ENCODE results near the gene SIGMAR1.
A peak's percentile ranks its signal among the peaks of the same experiment; 100 is the strongest.

The SIGMAR1 gene

DNA sequence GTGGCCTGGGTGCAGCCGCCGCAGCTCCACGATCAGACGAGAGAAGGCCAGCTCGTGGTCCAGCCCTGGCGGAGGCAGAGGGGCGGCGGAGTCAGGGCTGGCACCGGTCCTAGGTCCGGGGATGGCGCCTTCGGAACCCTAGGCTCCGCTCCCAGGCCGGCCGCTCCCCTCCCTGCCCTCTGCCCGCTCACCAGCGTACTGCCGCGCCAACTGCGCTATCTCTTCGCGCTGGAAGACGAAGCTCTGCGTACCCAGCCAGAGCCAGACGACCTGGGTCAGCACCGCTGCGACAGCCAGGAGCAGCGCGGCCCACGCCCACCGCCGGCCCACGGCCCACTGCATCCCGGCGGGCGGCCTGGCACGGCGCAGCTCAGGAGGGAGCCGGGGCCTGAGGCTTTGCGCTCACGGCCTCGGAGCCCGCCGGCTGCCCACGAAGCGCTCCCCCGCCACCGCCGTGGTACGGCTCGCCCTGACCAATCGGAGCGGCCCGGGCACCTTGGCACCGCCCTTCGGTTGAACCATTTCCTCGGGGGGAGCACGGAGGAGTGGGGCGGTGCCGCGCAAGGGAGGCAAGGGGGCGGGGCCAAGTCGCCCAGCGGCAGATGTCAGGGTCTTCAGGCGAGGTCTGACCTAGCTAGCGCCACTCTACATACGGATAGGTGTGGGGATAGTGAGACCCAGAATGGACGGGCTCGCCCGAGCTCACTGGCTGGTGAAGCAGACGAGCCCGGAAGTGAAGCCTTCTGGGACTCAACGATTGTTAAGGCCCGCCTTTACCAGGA is at the start of gene SIGMAR1:
TSS of gene SIGMAR1 (minus strand) at position 432 of the 782 bp plus-strand sequence. CDS start at position 342, 90 bp downstream.
- TF ChIP-seq RAD21 (IDR thresholded peaks at IDR 0.05; ENCODE audit: low read depth) (no peak), REST (IDR thresholded peaks at IDR 0.05; ENCODE audit: low read depth) (no peak), TAF1 (IDR thresholded peaks at IDR 0.05; ENCODE audit: low read depth) (peak; percentile 57), TCF12 (IDR thresholded peaks at IDR 0.05; ENCODE audit: low read depth) (no peak; the same call in 1 of the 2 replicates), EP300 (IDR thresholded peaks at IDR 0.05; ENCODE audit: borderline replicate concordance) (peak; percentile 36; the same call in 1 of the 2 replicates), TEAD4 (IDR thresholded peaks at IDR 0.05) (0 out of 2 replicates have a peak, but pooled peaks have one; percentile 3), CEBPB (IDR thresholded peaks at IDR 0.05) (no peak), CREB1 (IDR thresholded peaks at IDR 0.05; ENCODE audit: low read depth) (no peak), NFIC (IDR thresholded peaks at IDR 0.05) (peak; percentile 48), EGR1 (IDR thresholded peaks at IDR 0.05) (no peak; the same call in 1 of the 2 replicates), YY1 (IDR thresholded peaks at IDR 0.05; ENCODE audit: low read depth) (no peak; the same call in 1 of the 2 replicates), FOXM1 (IDR thresholded peaks at IDR 0.05; ENCODE audit: borderline replicate concordance, low read depth) (no peak), USF1 (IDR thresholded peaks at IDR 0.05) (no peak; the same call in 1 of the 2 replicates), ZBTB7A (IDR thresholded peaks at IDR 0.05; ENCODE audit: low read depth) (no peak)
- TF ChIP-seq, protein P1, sequence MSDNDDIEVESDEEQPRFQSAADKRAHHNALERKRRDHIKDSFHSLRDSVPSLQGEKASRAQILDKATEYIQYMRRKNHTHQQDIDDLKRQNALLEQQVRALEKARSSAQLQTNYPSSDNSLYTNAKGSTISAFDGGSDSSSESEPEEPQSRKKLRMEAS (IDR thresholded peaks at IDR 0.05): peak; percentile 98; the same call in 1 of the 2 replicates

DNA sequence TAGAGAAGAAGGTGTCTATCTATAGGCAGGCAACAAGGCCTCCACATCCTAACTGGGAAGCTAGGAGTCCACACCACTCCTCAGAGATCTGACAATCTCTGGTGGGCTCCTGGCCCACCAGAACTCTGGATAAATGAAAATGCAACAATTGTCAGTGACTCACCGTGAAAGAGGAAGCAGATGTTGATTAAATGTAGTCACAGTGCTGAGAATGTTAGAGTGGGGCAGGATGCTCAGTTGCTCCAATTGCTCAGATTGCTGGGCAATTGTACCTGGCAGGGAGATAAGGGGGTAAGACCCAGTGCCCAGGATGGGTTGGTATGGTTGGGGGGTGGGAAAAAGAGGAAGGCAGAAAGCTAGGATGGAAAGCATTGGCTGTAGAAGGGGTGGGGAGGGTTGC is 49.1 kb upstream of the SIGMAR1 start:
- TF ChIP-seq EGR1 (IDR thresholded peaks at IDR 0.05): no peak
- TF ChIP-seq RAD21 (IDR thresholded peaks at IDR 0.05; ENCODE audit: low read depth): no peak
- TF ChIP-seq, protein P1 (IDR thresholded peaks at IDR 0.05): no peak
- TF ChIP-seq CREB1 (IDR thresholded peaks at IDR 0.05; ENCODE audit: low read depth): no peak
- no peak for TF ChIP-seq CEBPB (IDR thresholded peaks at IDR 0.05)
- no peak for TF ChIP-seq USF1 (IDR thresholded peaks at IDR 0.05)
- no peak for TF ChIP-seq NFIC (IDR thresholded peaks at IDR 0.05)
- TF ChIP-seq FOXM1 (IDR thresholded peaks at IDR 0.05; ENCODE audit: borderline replicate concordance, low read depth): no peak
- TF ChIP-seq TEAD4 (IDR thresholded peaks at IDR 0.05): no peak
- TF ChIP-seq ZBTB7A (IDR thresholded peaks at IDR 0.05; ENCODE audit: low read depth): no peak
- no peak for TF ChIP-seq EP300 (IDR thresholded peaks at IDR 0.05; ENCODE audit: borderline replicate concordance)
- TF ChIP-seq TCF12 (IDR thresholded peaks at IDR 0.05; ENCODE audit: low read depth): no peak
- TF ChIP-seq YY1 (IDR thresholded peaks at IDR 0.05; ENCODE audit: low read depth): no peak
- no peak for TF ChIP-seq REST (IDR thresholded peaks at IDR 0.05; ENCODE audit: low read depth)
- no peak for TF ChIP-seq TAF1 (IDR thresholded peaks at IDR 0.05; ENCODE audit: low read depth)

- TF ChIP-seq YY1 (IDR thresholded peaks at IDR 0.05; ENCODE audit: low read depth): no peak
- no peak for TF ChIP-seq EGR1 (IDR thresholded peaks at IDR 0.05)
- TF ChIP-seq TAF1 (IDR thresholded peaks at IDR 0.05; ENCODE audit: low read depth): no peak
- no peak for TF ChIP-seq RAD21 (IDR thresholded peaks at IDR 0.05; ENCODE audit: low read depth)
- no peak for TF ChIP-seq NFIC (IDR thresholded peaks at IDR 0.05)
- TF ChIP-seq TEAD4 (IDR thresholded peaks at IDR 0.05): no peak
- TF ChIP-seq EP300 (IDR thresholded peaks at IDR 0.05; ENCODE audit: borderline replicate concordance): no peak
- TF ChIP-seq CREB1 (IDR thresholded peaks at IDR 0.05; ENCODE audit: low read depth): no peak
- TF ChIP-seq FOXM1 (IDR thresholded peaks at IDR 0.05; ENCODE audit: borderline replicate concordance, low read depth): no peak
- no peak for TF ChIP-seq REST (IDR thresholded peaks at IDR 0.05; ENCODE audit: low read depth)
- TF ChIP-seq USF1 (IDR thresholded peaks at IDR 0.05): no peak
- no peak for TF ChIP-seq ZBTB7A (IDR thresholded peaks at IDR 0.05; ENCODE audit: low read depth)
- no peak for TF ChIP-seq TCF12 (IDR thresholded peaks at IDR 0.05; ENCODE audit: low read depth)
- TF ChIP-seq, protein P1 (IDR thresholded peaks at IDR 0.05): no peak
Observed at GRCh38 chr9:34686231-34686630, 48.6 kb upstream of the SIGMAR1 start.
